H1 (cell line): ENCODE results near the gene SCOC. TPM values are rescaled to one million over a fixed set of nuclear protein-coding genes. Genes with fewer than 3 reads are reported as not detected.

Experiments used
- CTCF ChIA-PET: fragments of 300-600 bp; sonication (Branson Sonifier 250); formaldehyde crosslinking; loops from one replicate; lab custom pipeline; 2021; ENCODE audit not compliant: partially characterized antibody; lab: Charles Lee
- POLR2A ChIA-PET: fragments of 300-600 bp; sonication (Branson Sonifier 250); formaldehyde crosslinking; loops from one replicate; lab custom pipeline; 2021; ENCODE audit warnings: inconsistent platforms; ENCODE audit not compliant: partially characterized antibody; lab: Charles Lee
- DNase-seq, 2 experiments: peaks; one replicate each; pipeline versions ENCODE4 v3.0.0 to v3.0.0-alpha.2; 2010 to 2022; ENCODE audit warnings: low spot score in 2 of 2, low read depth in 1 of 2, mixed read lengths in 1 of 2
- FAIRE-seq: peaks from 2 replicates; lab custom pipeline; 2011; peaks lifted over from hg19 to GRCh38; lab: Jason Lieb, UNC
- H2AFZ ChIP-seq: 2 replicates; pipeline ENCODE4 v1.8.1; 2012; ENCODE audit warnings: low read length, inconsistent platforms
- H2AK5ac ChIP-seq: 2 replicates; pipeline ENCODE4 v1.6.1; 2013; ENCODE audit warnings: low read depth, low read length
- H2BK120ac ChIP-seq: replicated peaks from 2 replicates; pipeline ENCODE3; 2013; ENCODE audit warnings: low read depth, low read length, inconsistent platforms
- H2BK12ac ChIP-seq: 2 replicates; pipeline ENCODE4 v1.6.1; 2013; ENCODE audit warnings: low read depth, low read length
- H2BK15ac ChIP-seq: 2 replicates; pipeline ENCODE4 v1.6.1; 2013; ENCODE audit warnings: low read length
- H2BK20ac ChIP-seq: 2 replicates; pipeline ENCODE4 v1.6.1; 2013; ENCODE audit warnings: low read length
- H2BK5ac ChIP-seq: 2 replicates; pipeline ENCODE4 v1.6.1; 2013; ENCODE audit warnings: low read depth, low read length
- H3K14ac ChIP-seq: 2 replicates; pipeline ENCODE4 v1.6.1; 2013; ENCODE audit warnings: inconsistent platforms; ENCODE audit not compliant: insufficient read length
- H3K18ac ChIP-seq: 2 replicates; pipeline ENCODE4 v1.6.1; 2013; ENCODE audit warnings: low read length; ENCODE audit errors: extremely low read depth
- H3K23ac ChIP-seq: 2 replicates; pipeline ENCODE4 v1.6.1; 2013; ENCODE audit warnings: inconsistent platforms; ENCODE audit not compliant: insufficient read length
- H3K23me2 ChIP-seq: 2 replicates; pipeline ENCODE4 v1.6.1; 2013; ENCODE audit warnings: low read depth, low read length
- H3K27ac ChIP-seq: 2 replicates; pipeline ENCODE4 v1.6.1; 2011; ENCODE audit warnings: low read depth, low read length, inconsistent platforms
- H3K27me3 ChIP-seq, 4 experiments: replicated peaks in 1 of 4; 1 replicate in 1 of 4; 2 replicates in 3 of 4; pipeline versions ENCODE4 v1.6.1 to v1.8.1; 2011 to 2013; ENCODE audit warnings: low read length in 3 of 4, mild to moderate bottlenecking in 3 of 4, inconsistent platforms in 2 of 4, mixed read lengths in 2 of 4, moderate library complexity in 1 of 4; ENCODE audit not compliant: control insufficient read depth in 3 of 4, insufficient read depth in 3 of 4; ENCODE audit errors: extremely low read depth in 1 of 4
- H3K36me3 ChIP-seq, 4 experiments: 2 replicates each; pipeline versions ENCODE4 v1.6.1 to v1.8.1; 2011 to 2013; ENCODE audit warnings: mild to moderate bottlenecking in 4 of 4, low read length in 3 of 4, moderate library complexity in 2 of 4, control low read depth in 1 of 4, inconsistent platforms in 1 of 4; ENCODE audit not compliant: insufficient read depth in 4 of 4, control insufficient read depth in 2 of 4
- H3K4ac ChIP-seq: replicated peaks from 2 replicates; pipeline ENCODE3; 2013; ENCODE audit warnings: low read length, low read depth, mixed read lengths, inconsistent platforms; ENCODE audit not compliant: insufficient read length
- H3K4me1 ChIP-seq, 4 experiments: replicated peaks in 1 of 4; 1 replicate in 1 of 4; 2 replicates in 3 of 4; pipeline versions ENCODE4 v1.6.1 to v1.8.1; 2011 to 2013; ENCODE audit warnings: low read length in 3 of 4, inconsistent platforms in 2 of 4, mixed read lengths in 1 of 4; ENCODE audit not compliant: insufficient read depth in 4 of 4, control insufficient read depth in 3 of 4
- H3K4me2 ChIP-seq, 2 experiments: 2 replicates each; pipeline versions ENCODE4 v1.6.1 to v1.8.1; 2011 to 2013; ENCODE audit warnings: low read depth in 2 of 2, low read length in 2 of 2, control low read depth in 1 of 2, inconsistent platforms in 1 of 2, mild to moderate bottlenecking in 1 of 2; ENCODE audit not compliant: insufficient read depth in 1 of 2
- H3K4me3 ChIP-seq, 4 experiments: fragments of 200-600, 300-600 bp in 1 of 4; sonication (generic), shearing (Covaris generic), sonication (Bioruptor Twin) in 1 of 4; 2 replicates each; pipeline versions ENCODE4 v1.5.1 to v1.8.1; 2011 to 2016; ENCODE audit warnings: low read length in 4 of 4, low read depth in 3 of 4, control low read depth in 2 of 4, inconsistent platforms in 2 of 4, mild to moderate bottlenecking in 2 of 4, mixed read lengths in 1 of 4, moderate library complexity in 1 of 4; ENCODE audit not compliant: insufficient read depth in 2 of 4; ENCODE audit errors: extremely low read depth in 1 of 4
- H3K56ac ChIP-seq: replicated peaks from 2 replicates; pipeline ENCODE3; 2013; ENCODE audit warnings: low read depth, mild to moderate bottlenecking, mixed read lengths, low read length, inconsistent platforms; ENCODE audit not compliant: insufficient read length
- H3K79me1 ChIP-seq: 2 replicates; pipeline ENCODE4 v1.6.1; 2013; ENCODE audit warnings: low read depth, low read length, control low read depth
- H3K79me2 ChIP-seq, 2 experiments: 2 replicates each; pipeline versions ENCODE4 v1.6.1 to v1.8.1; 2012 to 2013; ENCODE audit warnings: low read length in 2 of 2, mild to moderate bottlenecking in 2 of 2, inconsistent platforms in 1 of 2; ENCODE audit not compliant: insufficient read depth in 2 of 2, control insufficient read depth in 1 of 2
- H3K9ac ChIP-seq, 4 experiments: replicated peaks in 1 of 4; 1 replicate in 1 of 4; 2 replicates in 3 of 4; pipeline versions ENCODE4 v1.6.1 to v1.8.1; 2011 to 2013; ENCODE audit warnings: low read depth in 3 of 4, low read length in 3 of 4, control low read depth in 2 of 4, mild to moderate bottlenecking in 2 of 4, moderate library complexity in 2 of 4, inconsistent platforms in 1 of 4; ENCODE audit errors: extremely low read depth in 1 of 4
- H3K9me3 ChIP-seq, 2 experiments: 2 replicates each; pipeline versions ENCODE4 v1.6.1 to v1.8.1; 2012 to 2013; ENCODE audit warnings: mild to moderate bottlenecking in 2 of 2, moderate library complexity in 2 of 2, control low read depth in 1 of 2, inconsistent platforms in 1 of 2, low read depth in 1 of 2, low read length in 1 of 2, mixed read lengths in 1 of 2; ENCODE audit not compliant: insufficient read depth in 2 of 2
- H4K20me1 ChIP-seq, 2 experiments: replicated peaks in 1 of 2; 2 replicates each; pipeline versions ENCODE3 to v1.8.1; 2011 to 2013; ENCODE audit warnings: inconsistent platforms in 2 of 2, low read length in 2 of 2, mild to moderate bottlenecking in 1 of 2; ENCODE audit not compliant: insufficient read depth in 2 of 2, control insufficient read depth in 1 of 2
- H4K5ac ChIP-seq: 2 replicates; pipeline ENCODE4 v1.6.1; 2013; ENCODE audit warnings: low read length, low read depth, mixed read lengths, inconsistent platforms; ENCODE audit not compliant: insufficient read length
- H4K8ac ChIP-seq: 2 replicates; pipeline ENCODE4 v1.8.0; 2013; ENCODE audit warnings: mild to moderate bottlenecking, moderate library complexity, low read length, inconsistent platforms; ENCODE audit not compliant: insufficient read depth; ENCODE audit errors: extremely low read depth
- H4K91ac ChIP-seq: replicated peaks from 2 replicates; pipeline ENCODE3; 2013; ENCODE audit warnings: low read length, mixed read lengths, inconsistent platforms; ENCODE audit not compliant: insufficient read length
- ATF3 ChIP-seq: IDR thresholded peaks from 2 replicates; pipeline ENCODE4 v1.6.1; 2011; ENCODE audit warnings: low read depth, mild to moderate bottlenecking, low read length; ENCODE audit not compliant: insufficient read depth
- CBX5 ChIP-seq: fragments of 300-800, 300-1000 bp; sonication (generic); IDR thresholded peaks from 2 replicates; pipeline ENCODE4 v1.7.1; 2016; ENCODE audit warnings: antibody characterized with exemption, low read length, low read depth
- CEBPB ChIP-seq: IDR thresholded peaks from 2 replicates; pipeline ENCODE4 v1.6.1; 2012; ENCODE audit warnings: low read depth, low read length
- CHD1 ChIP-seq: IDR thresholded peaks from 2 replicates; pipeline ENCODE4 v1.6.1; 2012; ENCODE audit warnings: low read depth, low read length, improper control_type of control experiment
- CTBP2 ChIP-seq: IDR thresholded peaks from 2 replicates; pipeline ENCODE4 v1.7.0; 2011; ENCODE audit warnings: borderline replicate concordance, mild to moderate bottlenecking, moderate library complexity, mixed read lengths, low read length; ENCODE audit not compliant: insufficient read depth, insufficient read length
- EP300 ChIP-seq, 2 experiments: IDR thresholded peaks; 1 replicate in 1 of 2; 2 replicates in 1 of 2; pipeline ENCODE4 v1.6.1; 2011 to 2012; ENCODE audit warnings: low read depth in 2 of 2, low read length in 2 of 2, mild to moderate bottlenecking in 2 of 2, borderline replicate concordance in 1 of 2, inconsistent platforms in 1 of 2, moderate library complexity in 1 of 2
- MAFK ChIP-seq: IDR thresholded peaks from 2 replicates; pipeline ENCODE4 v1.6.1; 2012; ENCODE audit warnings: low read depth, mild to moderate bottlenecking, improper control_type of control experiment, low read length
- RNF2 ChIP-seq: fragments of 200-900, 300-1000 bp; sonication (generic); IDR thresholded peaks from 2 replicates; pipeline ENCODE4 v1.7.1; 2016; ENCODE audit warnings: borderline replicate concordance, low read depth, mild to moderate bottlenecking, antibody characterized with exemption, low read length; ENCODE audit not compliant: poor library complexity, severe bottlenecking; ENCODE audit errors: missing control alignments
- SIRT6 ChIP-seq: IDR thresholded peaks from one replicate; pipeline ENCODE4 v1.7.1; 2012; ENCODE audit warnings: low read length, inconsistent platforms
- SP4 ChIP-seq: IDR thresholded peaks from 2 replicates; pipeline ENCODE4 v1.6.1; 2012; ENCODE audit warnings: low read length, inconsistent platforms
- SUZ12 ChIP-seq: fragments of 200-600 bp; sonication (generic); IDR thresholded peaks from 2 replicates; pipeline ENCODE4 v1.6.1; 2012; ENCODE audit warnings: mild to moderate bottlenecking, inconsistent platforms, low read length, moderate library complexity, mixed read lengths
- TAF7 ChIP-seq: optimal IDR thresholded peaks from 2 replicates; pipeline ENCODE3; 2011; ENCODE audit warnings: low read depth, mild to moderate bottlenecking, inconsistent platforms, low read length, moderate library complexity, borderline replicate concordance
- TEAD4 ChIP-seq: IDR thresholded peaks from 2 replicates; pipeline ENCODE4 v1.6.1; 2012; ENCODE audit warnings: low read depth, low read length, inconsistent platforms, mixed read lengths
- polyA plus RNA-seq, 7 experiments: library from polyadenylated mRNA; depleted of rRNA in 3 of 7; stranded (reverse) in 5 of 7; unstranded in 2 of 7; fragments of >200 nt in 5 of 7; fragments of 200-250 nt in 2 of 7; gene quantifications; 1 replicate in 5 of 7; 2 replicates in 1 of 7; 4 replicates in 1 of 7; pipeline versions ENCODE4 v1.2.1 to v1.2.3, GENCODE V29; 2011 to 2013; ENCODE audit warnings: missing spikeins in 2 of 7, mixed read lengths in 2 of 7
- total RNA-seq: library from RNA; stranded (reverse); fragmentation: NEBNext Ultra II Directional; extraction: Animal tissue kit (Norgen Biotek cat#: 25700); gene quantifications from 2 replicates; pipeline ENCODE4 v1.2.1, GENCODE V29; 2021
- TF ChIP-seq, protein P1 (sequence below): IDR thresholded peaks from 2 replicates; pipeline ENCODE4 v1.6.1; 2012; ENCODE audit warnings: inconsistent platforms

SCOC gene
- total and polyA plus RNA-seq, 2 of the 8 experiments (the other 6 are each of a cell fraction or from before 2014, with no cell fraction given): 12.1 to 33.4 TPM

DNA sequence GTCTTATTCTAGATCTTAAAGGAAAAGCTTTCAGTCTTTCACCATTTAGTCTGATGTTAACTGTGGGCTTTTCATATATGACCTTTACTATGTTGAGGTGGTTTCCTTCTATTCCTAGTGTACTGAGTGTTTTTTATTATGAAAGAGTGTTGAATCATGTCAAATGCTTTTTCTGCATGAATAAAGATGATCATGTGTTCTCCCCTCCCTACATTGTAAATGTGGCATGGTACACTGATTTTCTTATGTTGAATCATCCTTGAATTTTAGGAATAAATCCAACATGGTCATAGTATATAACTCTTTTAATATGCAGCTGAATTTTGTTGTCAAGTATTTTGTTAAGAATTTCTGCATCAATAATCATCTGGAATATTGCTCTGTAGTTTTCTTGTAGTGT lies 49.7 kb downstream of the SCOC start:
- H3K9ac ChIP-seq: no peak overlapping the region
- no peak overlapping the region for H4K91ac ChIP-seq
- no peak overlapping the region for H2BK12ac ChIP-seq
- no peaks in the 10 kb centered on the region for H4K20me1 ChIP-seq
- no peak overlapping the region for H3K4me2 ChIP-seq
- no peak for DNase-seq
- H3K79me1 ChIP-seq: no peaks in the 10 kb centered on the region
- no peak overlapping the region for H3K4me3 ChIP-seq
- no peak overlapping the region for H2AK5ac ChIP-seq
- no peak overlapping the region for H4K8ac ChIP-seq
- H3K27ac ChIP-seq: no peak overlapping the region
- H3K9me3 ChIP-seq: no peaks in the 10 kb centered on the region
- H2BK120ac ChIP-seq: no peak overlapping the region
- H3K56ac ChIP-seq: no peak overlapping the region
- no peak overlapping the region for H2BK5ac ChIP-seq
- no peak overlapping the region for H4K5ac ChIP-seq
- no peak overlapping the region for H2AFZ ChIP-seq
- no peak overlapping the region for H3K23ac ChIP-seq
- no peak overlapping the region for H3K4ac ChIP-seq
- peaks cover 0 to 2% (median 0%) of the 10 kb centered on the region in 4 experiments; a peak in 2 of 7 replicates for H3K27me3 ChIP-seq
- H3K79me2 ChIP-seq: no peaks in the 10 kb centered on the region
- POLR2A ChIA-PET: no interaction called here
- FAIRE-seq: no peak
- no peak overlapping the region for H2BK20ac ChIP-seq
- TF ChIP-seq, protein P1, sequence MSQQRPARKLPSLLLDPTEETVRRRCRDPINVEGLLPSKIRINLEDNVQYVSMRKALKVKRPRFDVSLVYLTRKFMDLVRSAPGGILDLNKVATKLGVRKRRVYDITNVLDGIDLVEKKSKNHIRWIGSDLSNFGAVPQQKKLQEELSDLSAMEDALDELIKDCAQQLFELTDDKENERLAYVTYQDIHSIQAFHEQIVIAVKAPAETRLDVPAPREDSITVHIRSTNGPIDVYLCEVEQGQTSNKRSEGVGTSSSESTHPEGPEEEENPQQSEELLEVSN: no peak
- TF ChIP-seq TEAD4 (no peak), CHD1 (no peak), CBX5 (no peak), MAFK (no peak), ATF3 (no peak), SP4 (no peak), TAF7 (no peak), SUZ12 (no peak), EP300 (IDR thresholded peaks at IDR 0.05; ENCODE audit: borderline replicate concordance in 1 of 2, low read depth in 2 of 2, low read length in 2 of 2) (no peak), SIRT6 (no peak), CTBP2 (no peak), CEBPB (no peak), RNF2 (no peak)
- H3K23me2 ChIP-seq: peaks cover 7% of the 10 kb centered on the region; the same call in 1 of the 2 replicates
- no peak overlapping the region for H3K18ac ChIP-seq
- no peak overlapping the region for H3K14ac ChIP-seq
- H3K36me3 ChIP-seq: no peaks in the 10 kb centered on the region
- no peak overlapping the region for H2BK15ac ChIP-seq
- no peaks in the 10 kb centered on the region; a peak in 2 of 7 replicates for H3K4me1 ChIP-seq
- CTCF ChIA-PET: interaction anchor here (0.7 kb wide), 1 partner anchor 63 kb away, joined by 3 read pairs; no protein-coding TSS in a partner anchor
